Kidney epithelial cell (primary cell): Measurements from ENCODE around the gene SMG1. TPM values are rescaled to one million over a fixed set of nuclear protein-coding genes. Genes with fewer than 3 reads are reported as not detected.

Source experiments
- DNase-seq: peaks from one replicate; pipeline ENCODE4 v3.0.0-alpha.2; 2010; ENCODE audit warnings: low read depth
- H3K27me3 ChIP-seq: 2 replicates; pipeline ENCODE4 v1.6.0; 2011; ENCODE audit warnings: low read length; ENCODE audit not compliant: control insufficient read depth, insufficient read depth
- H3K36me3 ChIP-seq: 2 replicates; pipeline ENCODE4 v1.5.1; 2011; ENCODE audit warnings: low read length; ENCODE audit not compliant: control insufficient read depth, insufficient read depth
- H3K4me3 ChIP-seq: 2 replicates; pipeline ENCODE4 v1.5.1; 2011; ENCODE audit warnings: low read depth, mild to moderate bottlenecking, control low read depth, low read length
- total RNA-seq: library from RNA; depleted of rRNA; stranded (reverse); fragments of >200 nt; gene quantifications from 2 replicates; pipeline ENCODE4 v1.2.3, GENCODE V29; 2015
- TF ChIP-seq, protein P1 (sequence below): IDR thresholded peaks from 2 replicates; pipeline ENCODE4 v1.5.1; 2011; ENCODE audit warnings: mild to moderate bottlenecking, moderate library complexity, low read length, control low read depth, inconsistent platforms; ENCODE audit not compliant: insufficient read depth, poor library complexity, severe bottlenecking

SMG1 gene
- total RNA-seq, 1 donor from 2014 or later: 51.5 TPM

DNA sequence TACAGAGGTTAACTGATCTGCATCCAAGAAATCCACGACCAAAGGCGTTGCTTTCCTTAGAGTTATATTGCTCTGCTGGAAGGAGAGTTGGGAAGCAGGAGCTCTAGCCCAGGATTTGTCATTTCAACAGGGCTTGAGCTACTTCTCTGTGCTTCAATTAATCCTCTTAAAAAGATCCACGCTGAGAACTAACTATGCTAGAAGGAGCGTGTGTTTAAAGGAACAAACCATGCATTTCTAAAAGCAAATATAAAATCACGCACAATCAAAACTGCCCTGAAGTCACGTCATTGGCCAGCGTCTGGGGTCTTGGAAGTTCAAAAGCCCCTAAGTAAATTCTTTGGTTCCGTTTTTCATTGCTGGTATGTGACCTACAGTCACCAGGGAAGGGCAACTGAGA, 125.9 kb downstream of the SMG1 start:
- no peak for DNase-seq
- H3K36me3 ChIP-seq: no peaks in the 10 kb centered on the region
- TF ChIP-seq, protein P1, sequence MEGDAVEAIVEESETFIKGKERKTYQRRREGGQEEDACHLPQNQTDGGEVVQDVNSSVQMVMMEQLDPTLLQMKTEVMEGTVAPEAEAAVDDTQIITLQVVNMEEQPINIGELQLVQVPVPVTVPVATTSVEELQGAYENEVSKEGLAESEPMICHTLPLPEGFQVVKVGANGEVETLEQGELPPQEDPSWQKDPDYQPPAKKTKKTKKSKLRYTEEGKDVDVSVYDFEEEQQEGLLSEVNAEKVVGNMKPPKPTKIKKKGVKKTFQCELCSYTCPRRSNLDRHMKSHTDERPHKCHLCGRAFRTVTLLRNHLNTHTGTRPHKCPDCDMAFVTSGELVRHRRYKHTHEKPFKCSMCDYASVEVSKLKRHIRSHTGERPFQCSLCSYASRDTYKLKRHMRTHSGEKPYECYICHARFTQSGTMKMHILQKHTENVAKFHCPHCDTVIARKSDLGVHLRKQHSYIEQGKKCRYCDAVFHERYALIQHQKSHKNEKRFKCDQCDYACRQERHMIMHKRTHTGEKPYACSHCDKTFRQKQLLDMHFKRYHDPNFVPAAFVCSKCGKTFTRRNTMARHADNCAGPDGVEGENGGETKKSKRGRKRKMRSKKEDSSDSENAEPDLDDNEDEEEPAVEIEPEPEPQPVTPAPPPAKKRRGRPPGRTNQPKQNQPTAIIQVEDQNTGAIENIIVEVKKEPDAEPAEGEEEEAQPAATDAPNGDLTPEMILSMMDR: no peak
- peak overlapping the region; percentile 91 for H3K4me3 ChIP-seq
- no peaks in the 10 kb centered on the region for H3K27me3 ChIP-seq

DNA sequence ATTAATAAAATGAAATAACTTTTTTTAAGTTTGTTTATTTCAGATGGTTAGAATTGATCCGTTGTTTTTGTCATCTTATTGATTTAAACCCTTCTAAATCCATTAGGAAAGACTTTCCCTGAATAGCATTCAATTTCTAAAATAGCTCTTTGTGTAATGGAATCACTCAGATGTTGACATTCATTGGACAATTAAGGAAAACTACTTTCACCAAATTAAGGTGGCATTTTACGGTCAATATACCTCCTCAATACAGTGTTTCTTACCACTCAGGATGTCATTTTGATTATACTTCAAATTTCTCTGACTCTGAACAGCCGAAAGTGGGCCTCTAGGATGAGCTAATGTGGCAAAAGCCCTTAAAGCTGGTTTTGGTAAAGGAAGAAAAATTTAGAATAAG, 126.7 kb downstream of the SMG1 start:
- H3K36me3 ChIP-seq: no peaks in the 10 kb centered on the region
- DNase-seq: no peak
- peak overlapping the region; percentile 91 for H3K4me3 ChIP-seq
- TF ChIP-seq, protein P1: no peak
- no peaks in the 10 kb centered on the region for H3K27me3 ChIP-seq

DNA sequence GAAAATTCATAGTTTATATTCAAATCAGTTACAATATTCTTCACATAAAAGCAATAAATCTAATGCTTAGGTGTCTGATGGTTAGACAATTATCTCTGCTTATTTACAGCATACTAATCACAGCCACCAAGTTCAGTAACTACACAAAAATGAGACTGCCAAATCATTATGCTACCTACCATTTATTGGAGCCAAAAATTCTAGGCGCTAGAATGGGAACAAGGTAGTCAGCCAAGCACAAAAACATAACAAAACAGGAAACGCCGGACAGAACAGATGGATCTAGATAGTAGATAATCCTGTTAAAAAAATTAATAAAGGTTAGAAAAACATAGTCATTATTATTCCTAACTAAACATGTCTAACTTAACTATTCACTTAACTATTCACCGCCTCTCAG, 128.5 kb downstream of the SMG1 start:
- Histone ChIP-seq H3K27me3 (no peaks in the 10 kb centered on the region), H3K4me3 (no peak overlapping the region), H3K36me3 (no peaks in the 10 kb centered on the region)
- DNase-seq: no peak
- TF ChIP-seq, protein P1: no peak

DNA sequence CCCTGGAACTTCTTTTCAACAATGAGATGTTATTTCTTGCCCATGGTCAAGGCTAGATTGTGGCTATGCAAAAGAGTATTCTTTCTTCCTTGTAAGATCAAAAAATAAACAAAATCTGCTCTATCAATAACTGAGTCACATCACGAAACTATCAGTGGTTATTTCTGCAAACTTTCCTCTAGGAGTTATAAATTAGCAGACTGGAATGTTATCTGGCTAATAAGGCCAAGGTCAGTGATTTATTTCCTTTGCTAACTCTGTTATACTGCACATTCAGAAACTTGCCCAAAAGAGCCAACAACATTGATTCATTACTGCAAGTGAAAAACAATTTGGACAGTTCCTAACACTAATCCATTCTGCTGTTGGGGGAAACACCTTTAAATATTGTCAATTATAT, 129.8 kb downstream of the SMG1 start:
- no peak for DNase-seq
- TF ChIP-seq, protein P1: no peak
- Histone ChIP-seq H3K36me3 (no peaks in the 10 kb centered on the region), H3K27me3 (no peaks in the 10 kb centered on the region), H3K4me3 (no peak overlapping the region)

DNA sequence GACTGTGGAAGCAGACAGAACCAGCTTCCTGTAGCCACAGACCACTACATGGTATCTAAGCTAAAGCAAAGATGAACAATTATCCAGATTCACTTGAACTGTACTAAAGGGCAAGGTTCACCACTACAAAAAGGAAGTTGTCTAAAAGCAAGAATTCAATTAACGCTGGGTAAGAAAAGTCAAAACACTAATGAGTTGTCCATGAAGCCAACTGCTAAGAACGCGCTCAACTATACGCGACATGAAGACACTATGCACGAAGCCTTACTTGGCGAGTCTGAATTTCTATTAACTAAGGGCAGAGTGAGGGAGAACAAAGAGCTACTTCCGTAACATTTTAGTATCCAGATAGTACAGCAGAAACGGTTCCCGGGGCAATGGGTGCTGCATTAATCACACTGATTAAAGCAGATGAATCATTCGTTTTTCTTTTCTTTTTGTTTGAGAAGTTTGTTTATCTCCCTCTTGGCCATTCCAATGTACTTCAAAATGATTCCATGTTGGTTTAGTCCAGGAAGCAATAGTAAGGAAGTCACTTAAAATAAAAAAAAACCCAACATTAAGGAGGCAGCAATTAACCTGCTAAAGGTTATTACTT, 133.3 kb downstream of the SMG1 start:
- Histone ChIP-seq H3K27me3 (no peaks in the 10 kb centered on the region), H3K36me3 (peaks cover 3% of the 10 kb centered on the region), H3K4me3 (no peak overlapping the region)
- TF ChIP-seq, protein P1: no peak
- no peak for DNase-seq

DNA sequence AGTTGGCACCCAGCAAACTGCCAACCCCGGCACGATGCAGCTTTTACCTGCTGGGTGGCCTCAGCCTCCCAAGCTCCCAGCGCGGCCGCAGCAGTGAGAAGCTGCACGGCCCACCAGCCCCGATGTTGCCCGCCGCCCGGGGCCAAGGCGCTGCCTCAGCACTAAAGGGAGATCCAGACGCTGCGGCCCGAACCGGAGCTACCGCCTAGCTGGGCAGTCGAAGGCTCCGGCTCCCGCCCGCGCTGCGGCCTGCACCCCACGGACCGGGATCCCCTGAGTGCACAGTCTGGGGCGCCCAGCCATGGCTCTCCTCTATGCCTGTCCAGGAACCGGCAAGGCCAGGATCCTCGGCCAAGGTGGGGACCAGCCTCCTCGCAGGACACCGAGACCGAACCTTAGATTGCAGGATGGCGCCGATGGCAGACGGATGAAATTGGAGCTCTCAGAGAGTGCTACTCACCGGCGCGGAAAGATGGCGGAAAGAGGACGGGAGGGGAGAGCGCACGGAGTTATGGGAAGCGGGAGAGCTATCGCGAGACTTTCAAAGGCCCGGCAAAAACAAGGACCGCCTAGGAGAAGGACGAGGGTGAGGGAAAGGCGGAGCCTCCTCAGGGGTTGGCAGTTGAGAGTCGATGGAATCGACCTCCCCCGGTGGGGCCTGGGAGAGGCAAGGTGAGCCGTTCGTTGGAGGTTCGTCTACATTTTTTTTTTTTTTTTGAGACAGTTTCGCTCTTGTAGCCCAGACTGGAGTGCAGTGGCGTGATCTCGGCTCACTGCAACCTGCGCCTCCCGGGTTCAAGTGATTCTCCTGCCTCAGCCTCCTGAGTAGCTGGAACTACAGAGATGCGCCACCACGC, 136.1 kb downstream of the SMG1 start, which contains the start of gene RPS15A:
RPS15A (minus strand) TSS at position 485 of the 857 bp plus-strand sequence. CDS start 1,221 bp downstream, outside the sequence.
- Histone ChIP-seq H3K27me3 (no peaks in the 10 kb centered on the region), H3K4me3 (peak within 1 kb of the TSS; percentile 90), H3K36me3 (peaks cover 3% of the 10 kb centered on the region)
- TF ChIP-seq, protein P1: no peak
- peak; percentile 92 for DNase-seq
